ENCODE results near the gene SLC35E2B. TPM values are rescaled to one million over a fixed set of nuclear protein-coding genes. Genes with fewer than 3 reads are reported as not detected.

The SLC35E2B gene
- total and polyA plus RNA-seq, 7 donors: 9.2 to 23.9 (median 13.1) TPM

DNA sequence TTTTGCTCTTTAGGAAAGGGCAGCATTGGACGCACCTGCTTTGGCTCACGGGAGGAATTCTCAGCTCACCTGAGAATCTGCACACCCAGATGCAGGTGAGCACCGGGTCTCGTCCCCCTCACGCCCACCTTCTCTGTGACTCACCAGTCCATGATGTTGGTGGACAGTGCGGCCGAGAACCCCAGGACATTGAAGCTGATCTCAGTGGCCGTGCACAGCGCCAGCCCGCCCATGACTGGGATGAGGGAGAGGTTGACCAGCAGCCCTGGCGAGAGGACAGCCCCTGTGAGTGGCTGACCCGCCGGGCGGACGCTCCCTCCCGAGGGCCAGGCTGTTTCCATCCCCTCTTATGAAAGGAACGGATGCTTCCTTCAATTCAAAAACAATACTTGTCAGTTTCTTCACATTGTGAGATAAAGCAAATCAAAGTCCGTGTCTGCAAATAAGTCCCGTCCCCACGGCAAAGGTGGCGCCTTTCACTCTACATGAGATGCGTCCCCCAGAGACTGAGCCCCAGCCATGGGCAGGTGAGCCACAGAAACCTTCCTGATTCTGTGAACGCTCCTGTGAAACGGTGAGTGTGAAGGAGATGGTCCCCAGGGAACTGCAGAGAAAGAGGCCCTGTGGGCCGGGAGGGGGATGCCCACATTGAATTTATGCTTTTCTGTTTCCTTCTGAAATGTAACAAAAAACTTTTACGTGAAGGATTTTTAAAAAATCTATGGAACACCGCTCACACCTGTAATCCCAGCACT, 21.1 kb downstream of the SLC35E2B start:
- Histone ChIP-seq H3K27ac (no peak overlapping the region), H3K4me1 (no peaks in the 10 kb centered on the region), H3K4me3 (no peak overlapping the region), H3K36me3 (ENCODE audit: insufficient read depth in 1 of 2, low read depth in 1 of 2) (peaks cover 0 to 58% of the 10 kb centered on the region in 2 donors), H3K27me3 (ENCODE audit: insufficient read depth in 3 of 3, low read length in 2 of 3) (no peaks in the 10 kb centered on the region), H3K9me3 (no peaks in the 10 kb centered on the region)
- 84 to 89% (median 88%) methylated on average over 27 of the region's 27 CpGs for WGBS, 3 donors
- intact Hi-C loops (cut with DNase I): no loop called here
- no peak for DNase-seq
- no peak for ATAC-seq
- TF ChIP-seq, protein P1, sequence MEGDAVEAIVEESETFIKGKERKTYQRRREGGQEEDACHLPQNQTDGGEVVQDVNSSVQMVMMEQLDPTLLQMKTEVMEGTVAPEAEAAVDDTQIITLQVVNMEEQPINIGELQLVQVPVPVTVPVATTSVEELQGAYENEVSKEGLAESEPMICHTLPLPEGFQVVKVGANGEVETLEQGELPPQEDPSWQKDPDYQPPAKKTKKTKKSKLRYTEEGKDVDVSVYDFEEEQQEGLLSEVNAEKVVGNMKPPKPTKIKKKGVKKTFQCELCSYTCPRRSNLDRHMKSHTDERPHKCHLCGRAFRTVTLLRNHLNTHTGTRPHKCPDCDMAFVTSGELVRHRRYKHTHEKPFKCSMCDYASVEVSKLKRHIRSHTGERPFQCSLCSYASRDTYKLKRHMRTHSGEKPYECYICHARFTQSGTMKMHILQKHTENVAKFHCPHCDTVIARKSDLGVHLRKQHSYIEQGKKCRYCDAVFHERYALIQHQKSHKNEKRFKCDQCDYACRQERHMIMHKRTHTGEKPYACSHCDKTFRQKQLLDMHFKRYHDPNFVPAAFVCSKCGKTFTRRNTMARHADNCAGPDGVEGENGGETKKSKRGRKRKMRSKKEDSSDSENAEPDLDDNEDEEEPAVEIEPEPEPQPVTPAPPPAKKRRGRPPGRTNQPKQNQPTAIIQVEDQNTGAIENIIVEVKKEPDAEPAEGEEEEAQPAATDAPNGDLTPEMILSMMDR (IDR thresholded peaks at IDR 0.05): no peak

GRCh38 chr1:1670866-1671265, 21.7 kb downstream of the SLC35E2B start:
- WGBS, 3 donors: 88 to 91% (median 89%) methylated on average over 24 of the region's 24 CpGs

DNA sequence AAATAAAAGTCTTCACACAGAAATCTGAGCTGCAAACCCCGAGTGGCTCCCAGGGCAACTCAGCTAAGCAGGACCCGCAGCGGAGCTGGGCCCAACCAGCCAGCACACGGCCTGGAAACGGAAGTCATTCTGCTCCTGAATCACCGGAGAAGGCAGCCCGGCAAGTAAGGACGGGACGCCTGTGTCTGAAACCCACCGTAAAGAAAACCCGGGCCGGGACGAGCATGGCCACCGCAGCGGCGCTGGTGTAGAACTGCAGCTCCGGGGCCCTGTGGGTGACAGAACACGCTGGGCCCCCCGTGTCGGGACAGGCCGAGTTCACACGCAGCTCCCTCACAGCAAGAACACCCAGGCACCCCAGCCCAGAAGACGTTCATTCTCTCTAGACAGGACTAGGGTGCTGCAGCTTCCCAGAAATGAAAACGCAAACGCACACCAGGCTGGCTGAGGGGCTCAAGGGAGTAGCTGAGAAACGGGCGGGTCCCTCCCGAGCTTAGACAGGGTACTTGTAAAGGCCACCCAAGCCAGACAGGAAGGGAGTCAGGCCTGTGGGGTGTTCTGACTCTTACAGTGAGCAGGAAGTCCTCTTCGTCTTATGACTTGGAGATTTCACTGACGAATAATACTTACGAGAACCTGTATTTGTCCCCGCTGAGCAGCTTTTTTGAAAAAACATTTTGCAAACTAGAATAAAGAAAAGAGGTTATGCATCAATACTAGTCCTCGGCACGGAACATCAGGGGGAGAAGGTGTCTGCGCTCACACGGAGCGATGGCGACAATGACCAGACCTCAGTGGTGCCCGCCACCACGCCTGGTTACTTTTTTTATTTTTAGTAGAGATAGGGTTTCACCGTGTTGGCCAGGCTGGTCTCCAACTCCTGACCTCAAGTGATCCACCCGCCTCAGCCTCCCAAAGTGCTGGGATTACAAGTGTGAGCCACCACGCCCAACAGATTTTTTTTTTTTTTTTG, 22.8 kb downstream of the SLC35E2B start:
- TF ChIP-seq, protein P1 (IDR thresholded peaks at IDR 0.05): no peak
- peak in 1 of 2 donors; percentile 46 for DNase-seq
- ATAC-seq: no peak
- Histone ChIP-seq H3K4me1 (no peaks in the 10 kb centered on the region), H3K9me3 (no peaks in the 10 kb centered on the region), H3K36me3 (ENCODE audit: insufficient read depth in 1 of 2, low read depth in 1 of 2) (peaks cover 2 to 76% of the 10 kb centered on the region in 2 donors), H3K27me3 (ENCODE audit: insufficient read depth in 3 of 3, low read length in 2 of 3) (no peaks in the 10 kb centered on the region), H3K27ac (no peak overlapping the region), H3K4me3 (no peak overlapping the region)
- intact Hi-C loops (cut with DNase I): no loop called here
- 81 to 92% (median 84%) methylated on average over 43 of the region's 43 CpGs for WGBS, 3 donors

More at GRCh38 chr1:1670866-1671265, 21.7 kb downstream of the SLC35E2B start:
- DNase-seq: no peak
- H3K4me1 ChIP-seq: no peaks in the 10 kb centered on the region
- TF ChIP-seq, protein P1 (IDR thresholded peaks at IDR 0.05): no peak
- no peak overlapping the region for H3K4me3 ChIP-seq
- no peaks in the 10 kb centered on the region for H3K27me3 ChIP-seq (ENCODE audit: insufficient read depth in 3 of 3, low read length in 2 of 3)
- peaks cover 0 to 65% of the 10 kb centered on the region in 2 donors for H3K36me3 ChIP-seq (ENCODE audit: insufficient read depth in 1 of 2, low read depth in 1 of 2)
- no peak overlapping the region for H3K27ac ChIP-seq
- ATAC-seq: no peak
- H3K9me3 ChIP-seq: no peaks in the 10 kb centered on the region
- intact Hi-C loops (cut with DNase I): no loop called here

DNA sequence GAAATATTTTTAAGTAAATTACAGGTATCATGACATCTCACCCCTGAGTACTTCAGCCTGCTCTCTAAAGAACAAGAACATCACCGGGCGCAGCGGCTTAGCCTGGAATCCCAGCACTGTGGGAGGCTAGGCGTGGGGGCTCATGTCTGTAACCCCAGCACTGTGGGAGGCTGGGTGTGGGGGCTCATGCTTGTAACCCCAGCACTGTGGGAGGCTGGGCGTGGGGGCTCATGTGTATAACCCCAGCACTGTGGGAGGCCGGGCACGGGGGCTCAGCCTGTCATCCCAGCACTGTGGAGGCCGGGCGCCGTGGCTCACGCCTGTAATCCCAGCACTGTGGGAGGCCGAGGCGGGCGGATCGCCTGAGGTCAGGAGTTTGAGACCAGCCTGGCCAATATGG, 26.1 kb downstream of the SLC35E2B start:
- ATAC-seq (no peak), DNase-seq (peak in 1 of 2 donors; percentile 51)
- intact Hi-C loops (cut with DNase I): no loop called here

More for the DNA sequence above, 26.1 kb downstream of the SLC35E2B start:
- H3K27me3 ChIP-seq (ENCODE audit: insufficient read depth in 3 of 3, low read length in 2 of 3): no peaks in the 10 kb centered on the region
- H3K9me3 ChIP-seq: no peaks in the 10 kb centered on the region
- TF ChIP-seq, protein P1 (IDR thresholded peaks at IDR 0.05): no peak
- no peak overlapping the region for H3K4me3 ChIP-seq
- no peak overlapping the region for H3K27ac ChIP-seq
- H3K4me1 ChIP-seq: peaks cover 11% of the 10 kb centered on the region
- peaks cover 2 to 64% of the 10 kb centered on the region in 2 donors for H3K36me3 ChIP-seq (ENCODE audit: insufficient read depth in 1 of 2, low read depth in 1 of 2)
- 89 to 95% (median 93%) methylated on average over 13 to 15 of the region's 15 CpGs for WGBS, 3 donors
